Measurements from ENCODE around the gene EPHB6. TPM values are rescaled to one million over a fixed set of nuclear protein-coding genes. Genes with fewer than 3 reads are reported as not detected.

EPHB6 gene
- polyA plus RNA-seq, 10 donors, result 3.1 to 13.9 (median 5.4) TPM

Other genes starting within 250 kb of the EPHB6 start
- gene PRSS1, start 105.6 kb upstream of the EPHB6 start, polyA plus RNA-seq (ENCODE audit: insufficient read length in 10 of 10), result under 1 TPM in 1 of 10 donors, not detected in 9; 0.29 TPM
- not detected for gene PRSS2, start 84.1 kb upstream of the EPHB6 start, polyA plus RNA-seq (ENCODE audit: insufficient read length in 10 of 10)
- gene TRPV6, start 30.7 kb downstream of the EPHB6 start, polyA plus RNA-seq (ENCODE audit: insufficient read length in 10 of 10), result 1 to 10 TPM in 1 of 10 donors, under 1 TPM in 8, not detected in 1; 0.12 to 1.2 (median 0.23) TPM
- gene TRPV5, start 78.7 kb downstream of the EPHB6 start, polyA plus RNA-seq (ENCODE audit: insufficient read length in 10 of 10), result under 1 TPM in 4 of 10 donors, not detected in 6; 0.05 to 0.14 (median 0.10) TPM
- gene LLCFC1, start 84.4 kb downstream of the EPHB6 start, polyA plus RNA-seq (ENCODE audit: insufficient read length in 10 of 10), result under 1 TPM in 6 of 10 donors, not detected in 4; 0.16 to 0.60 (median 0.42) TPM
- 1 to 10 TPM in 4 of 10 donors, under 1 TPM in 6; 0.58 to 3.0 (median 0.89) TPM for gene KEL, start 107.3 kb downstream of the EPHB6 start, polyA plus RNA-seq (ENCODE audit: insufficient read length in 10 of 10)
- not detected for gene OR9A2, start 172.1 kb downstream of the EPHB6 start, polyA plus RNA-seq (ENCODE audit: insufficient read length in 10 of 10)
- not detected for gene OR6V1, start 197.3 kb downstream of the EPHB6 start, polyA plus RNA-seq (ENCODE audit: insufficient read length in 10 of 10)